OCI-LY3 (cell line): Measurements from ENCODE around the gene RIC1.

ENCODE experiments used
- EZH2phosphoT487 ChIP-seq: fragments of 200-600 bp; shearing (Covaris generic); IDR thresholded peaks from 2 replicates; pipeline ENCODE4 v1.6.1; 2018; ENCODE audit warnings: antibody characterized with exemption, mixed run types, low read depth
- TF ChIP-seq, protein P1 (sequence below): fragments of 200-600, 300-600 bp; sonication (generic); IDR thresholded peaks from 2 replicates; pipeline ENCODE4 v1.5.1; 2014; ENCODE audit warnings: antibody characterized with exemption, low read length, low read depth

DNA sequence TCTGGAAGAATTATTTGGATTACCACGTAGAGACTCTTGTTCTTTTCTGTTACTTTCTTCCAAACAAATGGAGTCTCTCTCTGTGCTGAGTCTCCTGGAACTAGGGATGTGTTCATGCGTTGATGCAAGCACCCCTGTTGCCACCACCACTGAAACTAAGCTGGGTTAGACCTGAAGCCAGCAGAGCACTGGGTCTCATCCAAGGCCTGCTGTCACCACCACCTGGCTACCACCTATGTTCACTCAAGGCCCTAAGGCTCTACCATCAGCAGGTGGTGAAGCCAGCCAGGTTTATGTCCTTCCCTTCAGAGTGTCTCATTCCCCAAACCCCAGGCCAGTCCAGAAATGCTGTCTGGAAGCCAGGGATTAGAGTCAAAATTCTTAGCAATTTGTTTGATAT, 13.3 kb downstream of the RIC1 start:
- TF ChIP-seq, protein P1, sequence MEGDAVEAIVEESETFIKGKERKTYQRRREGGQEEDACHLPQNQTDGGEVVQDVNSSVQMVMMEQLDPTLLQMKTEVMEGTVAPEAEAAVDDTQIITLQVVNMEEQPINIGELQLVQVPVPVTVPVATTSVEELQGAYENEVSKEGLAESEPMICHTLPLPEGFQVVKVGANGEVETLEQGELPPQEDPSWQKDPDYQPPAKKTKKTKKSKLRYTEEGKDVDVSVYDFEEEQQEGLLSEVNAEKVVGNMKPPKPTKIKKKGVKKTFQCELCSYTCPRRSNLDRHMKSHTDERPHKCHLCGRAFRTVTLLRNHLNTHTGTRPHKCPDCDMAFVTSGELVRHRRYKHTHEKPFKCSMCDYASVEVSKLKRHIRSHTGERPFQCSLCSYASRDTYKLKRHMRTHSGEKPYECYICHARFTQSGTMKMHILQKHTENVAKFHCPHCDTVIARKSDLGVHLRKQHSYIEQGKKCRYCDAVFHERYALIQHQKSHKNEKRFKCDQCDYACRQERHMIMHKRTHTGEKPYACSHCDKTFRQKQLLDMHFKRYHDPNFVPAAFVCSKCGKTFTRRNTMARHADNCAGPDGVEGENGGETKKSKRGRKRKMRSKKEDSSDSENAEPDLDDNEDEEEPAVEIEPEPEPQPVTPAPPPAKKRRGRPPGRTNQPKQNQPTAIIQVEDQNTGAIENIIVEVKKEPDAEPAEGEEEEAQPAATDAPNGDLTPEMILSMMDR, result no peak
- TF ChIP-seq EZH2phosphoT487, result no peak
